OCI-LY1 (cell line): ENCODE results near the gene CASZ1.

ENCODE experiments used
- H2AFZ ChIP-seq: fragments of 200-600 bp; sonication (generic), shearing (Covaris generic); 2 replicates; pipeline ENCODE4 v1.6.0; 2014; ENCODE audit warnings: antibody characterized with exemption, mild to moderate bottlenecking, low read length
- H3F3A ChIP-seq: fragments of 200-600 bp; sonication (generic), shearing (Covaris generic); 2 replicates; pipeline ENCODE4 v1.6.0; 2014; ENCODE audit warnings: mild to moderate bottlenecking, antibody characterized with exemption, low read length, moderate library complexity; ENCODE audit not compliant: insufficient read depth
- H3K27ac ChIP-seq: fragments of 200-600 bp; sonication (generic); 2 replicates; pipeline ENCODE4 v1.5.1; 2014; ENCODE audit warnings: low read length, mixed run types, mild to moderate bottlenecking, low read depth; ENCODE audit not compliant: poor library complexity, severe bottlenecking
- H3K27me3 ChIP-seq: fragments of 200-600 bp; sonication (generic); 2 replicates; pipeline ENCODE4 v1.6.0; 2014; ENCODE audit warnings: antibody characterized with exemption, mild to moderate bottlenecking, low read length, moderate library complexity; ENCODE audit not compliant: insufficient read depth
- H3K36me3 ChIP-seq: fragments of 200-600 bp; sonication (generic); 2 replicates; pipeline ENCODE4 v1.6.1; 2014; ENCODE audit warnings: mild to moderate bottlenecking, antibody characterized with exemption, low read length, moderate library complexity, mixed read lengths; ENCODE audit not compliant: insufficient read depth
- H3K4me1 ChIP-seq: fragments of 200-600 bp; sonication (generic); 2 replicates; pipeline ENCODE4 v1.5.1; 2014; ENCODE audit warnings: mild to moderate bottlenecking, low read length, moderate library complexity; ENCODE audit not compliant: insufficient read depth, severe bottlenecking
- H3K4me2 ChIP-seq: fragments of 200-600 bp; sonication (generic), shearing (Covaris generic); 2 replicates; pipeline ENCODE4 v1.6.1; 2014; ENCODE audit warnings: low read length
- H3K4me3 ChIP-seq: fragments of 200-600 bp; sonication (generic); 2 replicates; pipeline ENCODE4 v1.5.1; 2014; ENCODE audit warnings: low read length, low read depth, mild to moderate bottlenecking, mixed read lengths; ENCODE audit not compliant: poor library complexity, severe bottlenecking
- H3K79me2 ChIP-seq: fragments of 200-600 bp; shearing (Covaris generic); 2 replicates; pipeline ENCODE4 v1.6.1; 2016; ENCODE audit warnings: mixed run types, low read length, mixed read lengths; ENCODE audit not compliant: insufficient read depth
- H3K9ac ChIP-seq: fragments of 200-600 bp; sonication (generic), shearing (Covaris generic); 2 replicates; pipeline ENCODE4 v1.6.1; 2014; ENCODE audit warnings: mild to moderate bottlenecking, low read length, mixed read lengths
- H3K9me2 ChIP-seq: fragments of 200-600 bp; sonication (generic), shearing (Covaris generic); 2 replicates; pipeline ENCODE4 v1.6.1; 2014; ENCODE audit warnings: low read depth, mild to moderate bottlenecking, low read length, mixed read lengths
- H3K9me3 ChIP-seq: fragments of 200-600 bp; shearing (Covaris generic); 2 replicates; pipeline ENCODE4 v1.6.1; 2014; ENCODE audit warnings: low read length, mixed read lengths
- H4K20me1 ChIP-seq: fragments of 200-600 bp; sonication (generic), shearing (Covaris generic); 2 replicates; pipeline ENCODE4 v1.6.0; 2016; ENCODE audit warnings: mild to moderate bottlenecking, low read length; ENCODE audit not compliant: insufficient read depth
- CTCF ChIP-seq: fragments of 200-600 bp; sonication (generic), shearing (Covaris generic); IDR thresholded peaks from 2 replicates; pipeline ENCODE4 v1.5.1; 2017; ENCODE audit warnings: mild to moderate bottlenecking, antibody characterized with exemption, low read length, moderate library complexity, mixed read lengths
- EZH2 ChIP-seq: fragments of 200-600 bp; sonication (generic), shearing (Covaris generic); IDR thresholded peaks from 2 replicates; pipeline ENCODE4 v1.8.0; 2017; ENCODE audit warnings: borderline replicate concordance, mixed run types, mild to moderate bottlenecking, antibody characterized with exemption, low read length, moderate library complexity, mixed read lengths

CASZ1 gene

DNA sequence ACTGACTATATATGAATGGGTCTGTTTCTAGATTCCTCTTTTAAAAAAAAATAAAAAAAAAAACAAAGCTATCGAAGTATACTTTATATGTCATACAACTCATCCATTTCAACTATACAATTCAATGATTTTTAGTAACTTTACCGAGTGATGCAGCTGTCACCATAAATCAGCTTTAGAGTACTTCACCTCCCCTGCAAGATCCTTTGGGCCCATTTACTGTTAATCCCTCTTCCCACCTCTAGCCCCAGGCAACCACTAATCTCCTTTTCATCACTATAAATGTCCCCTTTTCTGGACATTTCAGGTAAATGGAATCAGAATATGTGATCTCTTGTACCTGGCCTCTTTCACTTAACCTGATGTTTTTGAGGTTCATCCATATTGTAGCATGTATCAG lies 187.8 kb downstream of the CASZ1 start:
- no peaks in the 10 kb centered on the region for H3F3A ChIP-seq
- H3K36me3 ChIP-seq: no peaks in the 10 kb centered on the region
- no peak overlapping the region for H3K4me3 ChIP-seq
- no peaks in the 10 kb centered on the region for H3K9me2 ChIP-seq
- H3K27me3 ChIP-seq: no peaks in the 10 kb centered on the region
- H4K20me1 ChIP-seq: no peaks in the 10 kb centered on the region
- TF ChIP-seq EZH2: no peak
- TF ChIP-seq CTCF: no peak
- no peak overlapping the region for H3K4me2 ChIP-seq
- no peak overlapping the region for H3K9ac ChIP-seq
- no peaks in the 10 kb centered on the region for H3K79me2 ChIP-seq
- H3K4me1 ChIP-seq: no peaks in the 10 kb centered on the region
- H3K27ac ChIP-seq: no peak overlapping the region
- no peaks in the 10 kb centered on the region for H3K9me3 ChIP-seq
- H2AFZ ChIP-seq: no peak overlapping the region

DNA sequence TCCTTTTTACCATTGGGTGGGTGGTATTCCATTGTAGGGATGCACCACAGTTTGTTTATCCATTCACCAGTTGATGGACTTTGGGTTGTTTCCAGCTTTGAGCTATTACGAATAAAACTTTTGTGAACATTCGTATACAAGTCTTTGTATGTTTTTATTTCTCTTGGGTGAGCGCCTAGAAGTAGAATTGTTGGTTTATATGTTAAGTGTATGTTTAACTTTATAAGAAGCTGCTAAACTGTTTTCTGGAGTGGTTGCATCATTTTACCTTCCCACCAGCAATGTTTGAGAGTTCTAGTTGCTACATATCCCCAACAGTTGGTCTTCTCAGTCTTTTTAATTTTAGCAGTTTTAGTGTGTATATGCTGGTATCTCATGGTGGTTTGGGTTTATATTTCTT lies 189.2 kb downstream of the CASZ1 start:
- Histone ChIP-seq H3K4me2 (no peak overlapping the region), H3K27ac (no peak overlapping the region), H4K20me1 (no peaks in the 10 kb centered on the region), H3K9ac (no peak overlapping the region), H3K4me1 (no peaks in the 10 kb centered on the region), H3K9me3 (no peaks in the 10 kb centered on the region), H3K9me2 (no peaks in the 10 kb centered on the region), H3K4me3 (no peak overlapping the region), H2AFZ (no peak overlapping the region), H3K79me2 (no peaks in the 10 kb centered on the region), H3F3A (no peaks in the 10 kb centered on the region), H3K27me3 (no peaks in the 10 kb centered on the region), H3K36me3 (no peaks in the 10 kb centered on the region)
- TF ChIP-seq EZH2 (no peak), CTCF (no peak)

DNA sequence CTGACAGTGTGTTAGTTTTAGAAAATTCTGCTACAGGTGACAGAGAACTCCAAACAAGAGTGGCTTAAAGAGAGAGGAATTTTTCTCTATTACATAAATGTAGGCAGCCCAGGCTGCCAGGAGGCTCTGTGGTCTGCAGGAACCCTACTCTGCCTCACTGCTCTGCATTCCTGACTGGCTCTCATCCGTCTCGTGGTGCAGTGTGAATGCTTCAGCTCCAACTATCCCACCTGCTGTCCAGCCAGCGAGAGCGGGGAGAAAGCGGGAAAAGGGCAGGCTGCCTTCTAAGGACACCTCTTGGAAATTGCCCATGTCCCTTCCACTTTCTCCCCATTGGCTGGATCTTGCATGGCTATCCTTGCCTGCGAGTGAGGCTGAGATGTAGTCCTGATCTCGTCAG lies 190.4 kb downstream of the CASZ1 start:
- Histone ChIP-seq H3K27me3 (no peaks in the 10 kb centered on the region), H2AFZ (no peak overlapping the region), H3K79me2 (no peaks in the 10 kb centered on the region), H3K27ac (no peak overlapping the region), H3K9me2 (no peaks in the 10 kb centered on the region), H3K9ac (no peak overlapping the region), H3K4me3 (no peak overlapping the region), H3K9me3 (no peaks in the 10 kb centered on the region), H3K4me1 (no peaks in the 10 kb centered on the region), H3K4me2 (no peak overlapping the region), H3F3A (no peaks in the 10 kb centered on the region), H3K36me3 (no peaks in the 10 kb centered on the region), H4K20me1 (no peaks in the 10 kb centered on the region)
- TF ChIP-seq CTCF (no peak), EZH2 (no peak)
